Fibroblast of villous mesenchyme (primary cell): ENCODE data around the gene APOBEC3G. TPM values are rescaled to one million over a fixed set of nuclear protein-coding genes. Genes with fewer than 3 reads are reported as not detected.

Source experiments
- DNase-seq: peaks from one replicate; pipeline ENCODE4 v3.0.0-alpha.2; 2010; ENCODE audit warnings: low read depth
- H3K4me3 ChIP-seq: 2 replicates; pipeline ENCODE4 v1.5.1; 2011; ENCODE audit warnings: low read depth, mild to moderate bottlenecking, low read length
- CTCF ChIP-seq: IDR thresholded peaks from 2 replicates; pipeline ENCODE4 v1.5.1; 2012; ENCODE audit warnings: low read depth, mild to moderate bottlenecking, low read length; ENCODE audit not compliant: insufficient read depth
- total RNA-seq: library from RNA; depleted of rRNA; stranded (reverse); fragments of >200 nt; gene quantifications from 2 replicates; pipeline ENCODE4 v1.2.3, GENCODE V29; 2012

APOBEC3G gene
- total RNA-seq, 1 donor, result 12.1 TPM

GRCh38 chr22:39129081-39129480 is 52.0 kb downstream of the APOBEC3G start:
- no peak for TF ChIP-seq CTCF
- no peak overlapping the region for H3K4me3 ChIP-seq

GRCh38 chr22:39129746-39130145 is 52.7 kb downstream of the APOBEC3G start:
- DNase-seq, result no peak
- H3K4me3 ChIP-seq, result no peak overlapping the region
- no peak for TF ChIP-seq CTCF

More at GRCh38 chr22:39129081-39129480, 52.0 kb downstream of the APOBEC3G start:
- no peak for DNase-seq

GRCh38 chr22:39130152-39130704 is 53.2 kb downstream of the APOBEC3G start:
- no peak for DNase-seq
- TF ChIP-seq CTCF, result no peak
- H3K4me3 ChIP-seq, result no peak overlapping the region

GRCh38 chr22:39130892-39131855 is 54.1 kb downstream of the APOBEC3G start:
- TF ChIP-seq CTCF, result no peak
- peak; percentile 35 for DNase-seq

GRCh38 chr22:39132281-39132680 is 55.2 kb downstream of the APOBEC3G start:
- no peak overlapping the region for H3K4me3 ChIP-seq
- TF ChIP-seq CTCF, result no peak
- no peak for DNase-seq

More at GRCh38 chr22:39130892-39131855, 54.1 kb downstream of the APOBEC3G start:
- no peak overlapping the region for H3K4me3 ChIP-seq

GRCh38 chr22:39132871-39133524 is 55.9 kb downstream of the APOBEC3G start:
- H3K4me3 ChIP-seq, result no peak overlapping the region
- TF ChIP-seq CTCF, result no peak
- DNase-seq, result no peak
